Measurements from ENCODE around the gene ANAPC16.
A peak's percentile ranks its signal among the peaks of the same experiment; 100 is the strongest.
"Not testable (repeated sequence)": the region's sequence is repeated elsewhere in the genome, so short reads cannot be mapped to it uniquely, and the experiment has no call there.

The ANAPC16 gene

DNA sequence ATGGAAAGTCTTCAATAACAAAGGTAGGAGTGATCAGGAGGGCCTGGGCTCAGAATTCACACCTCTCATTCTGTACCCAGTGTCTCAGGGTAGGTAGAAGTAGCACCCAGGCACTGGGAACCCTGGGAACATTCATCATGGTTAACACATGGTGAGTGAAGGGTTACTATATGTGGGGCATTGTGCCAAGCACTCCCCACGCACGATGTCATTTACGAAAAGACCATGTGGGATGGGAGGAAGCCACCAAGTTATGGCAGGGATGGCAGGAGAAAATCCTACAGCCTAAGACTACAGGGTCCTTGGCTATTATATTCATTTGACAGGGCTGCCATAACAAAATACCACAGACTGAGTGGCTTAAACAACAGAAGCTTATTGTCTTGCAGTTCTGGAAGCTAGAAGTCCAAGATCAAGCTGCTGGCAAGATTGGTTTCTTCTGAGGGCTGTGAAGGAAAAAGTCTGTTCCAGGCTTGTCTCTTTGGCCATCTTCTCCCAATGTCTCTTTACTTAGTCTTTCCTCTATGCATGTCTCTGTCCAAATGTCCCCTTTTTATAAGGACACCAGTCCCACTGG lies 30.2 kb downstream of the ANAPC16 start:
- DNase-seq = no peak

DNA sequence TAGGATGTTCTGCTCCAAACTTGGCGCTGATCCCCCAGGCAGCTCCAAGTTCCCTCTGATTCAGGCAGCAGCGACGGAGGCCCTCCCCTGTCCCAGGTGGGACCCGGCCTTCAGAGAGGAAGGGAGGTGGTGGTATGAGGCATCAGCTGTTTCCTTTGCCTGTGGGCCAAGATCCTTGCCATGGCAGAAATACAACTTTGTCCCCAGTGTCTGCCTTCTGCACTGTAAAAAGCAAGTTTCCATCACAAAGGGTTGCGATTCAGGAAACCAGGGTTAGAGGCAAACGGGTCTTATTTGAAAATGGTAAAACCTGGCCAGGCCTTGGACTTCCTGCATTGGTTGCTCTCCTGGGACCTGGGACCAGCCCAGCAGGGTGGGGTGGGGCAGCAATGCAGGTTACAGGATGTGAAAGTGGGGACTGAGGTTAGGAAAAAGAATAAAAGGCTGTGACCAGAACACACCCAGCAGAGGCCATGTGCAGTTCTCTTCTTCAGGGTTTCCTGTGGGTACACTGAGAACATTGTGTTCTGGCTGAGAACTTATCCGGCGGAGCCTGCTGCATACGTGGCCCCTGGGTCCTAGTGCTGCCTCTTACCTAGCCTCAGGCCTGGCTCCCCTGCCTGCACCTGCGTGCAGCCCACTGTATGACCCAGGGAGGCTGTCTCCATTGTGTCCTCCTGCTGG lies 32.8 kb downstream of the ANAPC16 start:
- peak; percentile 53 for DNase-seq

DNA sequence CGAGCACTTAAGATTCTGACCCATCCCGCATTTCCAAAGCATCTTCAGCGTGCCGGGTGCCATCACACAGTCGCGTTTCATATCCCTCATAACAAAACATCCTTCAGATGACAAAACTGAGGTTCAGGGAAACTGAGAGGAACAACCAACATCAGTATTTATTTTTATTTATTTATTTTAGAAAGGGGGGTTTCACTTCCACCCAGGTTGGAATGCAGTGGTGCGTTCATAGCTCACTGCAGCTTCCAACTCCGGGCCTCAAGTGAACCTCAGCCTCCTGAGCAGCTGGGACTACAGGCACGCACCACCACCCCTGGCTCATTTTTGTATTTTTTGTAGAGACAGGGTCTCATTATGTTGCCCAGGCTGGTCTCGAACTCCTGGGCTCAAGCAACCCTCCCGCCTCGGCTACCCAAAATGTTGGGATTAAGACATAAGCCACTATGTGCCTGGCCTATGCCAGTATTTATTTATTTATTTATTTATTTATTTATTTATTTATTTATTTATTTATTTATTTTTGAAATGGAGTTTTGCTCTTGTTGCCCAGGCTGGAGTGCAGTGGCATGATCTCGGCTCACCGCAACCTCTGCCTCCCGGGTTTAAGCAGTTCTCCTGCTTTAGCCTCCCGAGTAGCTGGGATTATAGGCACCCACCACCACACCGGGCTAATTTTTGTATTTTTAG lies 33.5 kb downstream of the ANAPC16 start:
- DNase-seq = not testable (repeated sequence)

DNA sequence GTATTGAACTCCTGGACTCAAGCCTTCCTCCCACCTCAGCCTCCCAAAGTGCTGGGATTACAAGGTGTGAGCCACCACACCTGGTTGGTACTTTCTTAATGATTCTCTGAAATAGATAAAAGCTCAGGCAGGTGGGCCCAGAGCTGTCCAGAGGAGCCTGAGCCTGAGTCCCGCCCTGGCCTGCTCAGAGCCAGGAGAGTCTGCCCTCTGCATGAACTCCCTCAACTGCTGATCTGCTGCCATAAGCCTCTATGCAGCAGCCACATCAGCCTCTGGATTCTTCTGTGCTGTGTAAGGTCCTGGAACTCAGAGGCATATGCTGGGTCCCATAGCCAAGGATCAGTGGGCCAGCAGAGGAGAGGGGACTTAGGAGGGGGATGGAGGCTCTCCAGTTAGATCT lies 34.9 kb downstream of the ANAPC16 start:
- no peak for DNase-seq

DNA sequence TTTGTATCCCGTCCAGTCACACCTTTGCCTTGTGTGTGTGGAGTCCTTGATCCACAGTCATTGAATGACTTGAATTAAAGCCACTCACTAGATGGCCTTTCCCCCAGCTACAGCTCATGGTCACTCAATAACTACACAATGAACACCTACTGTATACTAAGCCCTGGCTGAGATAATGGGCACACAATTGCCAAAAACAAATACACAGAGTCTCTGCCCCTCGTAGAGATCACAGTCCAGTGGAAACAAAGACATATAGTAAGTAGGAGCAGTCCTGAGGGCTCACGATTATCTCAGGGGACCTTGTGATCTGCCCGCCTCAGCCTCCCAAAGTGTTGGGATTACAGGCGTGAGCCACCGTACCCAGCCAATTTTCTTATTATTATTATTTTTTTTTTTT lies 35.8 kb downstream of the ANAPC16 start:
- no peak for DNase-seq

DNA sequence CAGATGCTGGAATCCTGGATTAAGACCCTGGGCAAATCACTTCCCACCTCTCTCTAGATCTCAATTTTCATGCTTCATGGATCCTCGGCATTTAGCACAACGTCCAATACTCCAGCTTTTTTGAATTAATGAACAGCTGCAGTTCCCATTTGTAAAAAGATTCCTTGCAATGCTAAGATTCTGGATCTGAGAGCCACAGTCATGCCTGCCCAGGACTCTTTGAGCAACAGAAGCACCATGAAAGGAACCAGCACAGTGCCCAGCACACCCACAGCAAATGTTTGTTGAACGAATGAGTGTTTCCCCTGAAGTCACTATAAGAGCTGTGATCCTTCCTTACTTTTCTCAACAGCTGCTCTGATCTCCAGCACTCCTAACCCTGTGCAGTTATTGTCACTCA lies 37.2 kb downstream of the ANAPC16 start:
- no peak for DNase-seq

DNA sequence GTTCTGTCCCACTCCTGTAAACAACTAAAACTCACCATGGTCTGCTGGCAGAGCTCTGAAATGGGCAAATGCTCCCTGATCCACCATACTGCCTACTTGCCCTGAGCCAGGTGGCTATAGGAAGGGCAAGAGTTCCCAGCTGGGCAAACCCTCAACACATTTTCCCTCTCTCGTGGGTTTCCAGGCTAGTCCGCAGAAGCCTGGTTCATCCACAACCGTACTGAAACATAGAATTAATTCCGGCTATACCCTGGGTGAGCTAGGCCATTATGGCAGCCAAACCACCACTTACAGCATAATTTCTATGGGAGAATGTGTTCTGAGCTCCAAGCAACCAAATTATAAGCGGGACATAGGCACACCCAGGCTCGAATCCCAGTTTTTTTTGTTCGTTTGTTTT lies 37.8 kb downstream of the ANAPC16 start:
- no peak for DNase-seq

DNA sequence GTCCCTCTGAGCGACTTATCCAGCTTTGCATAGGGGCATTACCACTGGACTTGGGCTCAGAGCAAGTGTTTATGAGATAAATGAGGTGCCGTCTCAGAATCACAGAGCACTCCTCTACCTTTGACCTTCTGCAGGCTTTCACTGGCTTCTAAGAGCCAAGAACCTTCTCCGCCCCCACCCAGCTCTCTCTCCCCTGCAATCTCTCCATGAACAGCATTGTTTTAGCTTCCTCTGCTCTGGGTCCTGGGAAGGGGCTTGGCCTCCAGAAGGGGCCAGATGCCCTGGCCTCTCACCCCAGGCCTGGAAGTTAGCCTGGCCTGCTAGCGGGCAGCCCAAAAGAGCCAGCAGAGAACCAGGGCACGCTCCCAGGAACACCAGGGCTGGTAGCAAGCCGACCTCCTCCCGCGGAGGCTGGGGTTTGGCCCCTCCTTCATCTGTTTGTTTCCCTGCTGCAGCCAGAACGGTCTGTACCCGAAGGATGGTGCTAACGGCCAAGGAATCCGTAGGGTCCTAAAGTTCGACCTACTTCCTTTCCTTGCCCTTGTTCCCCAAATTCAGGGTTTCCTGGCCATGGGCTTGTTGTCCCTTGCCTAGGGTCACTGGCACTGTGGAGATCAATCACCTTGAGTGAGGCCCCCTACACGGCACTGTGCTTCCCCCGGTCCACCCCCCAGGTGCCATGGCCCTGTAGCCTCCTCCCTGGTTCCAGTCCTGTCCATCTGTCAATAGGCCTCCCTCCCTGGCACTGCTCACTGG lies 39.2 kb downstream of the ANAPC16 start:
- DNase-seq = no peak

DNA sequence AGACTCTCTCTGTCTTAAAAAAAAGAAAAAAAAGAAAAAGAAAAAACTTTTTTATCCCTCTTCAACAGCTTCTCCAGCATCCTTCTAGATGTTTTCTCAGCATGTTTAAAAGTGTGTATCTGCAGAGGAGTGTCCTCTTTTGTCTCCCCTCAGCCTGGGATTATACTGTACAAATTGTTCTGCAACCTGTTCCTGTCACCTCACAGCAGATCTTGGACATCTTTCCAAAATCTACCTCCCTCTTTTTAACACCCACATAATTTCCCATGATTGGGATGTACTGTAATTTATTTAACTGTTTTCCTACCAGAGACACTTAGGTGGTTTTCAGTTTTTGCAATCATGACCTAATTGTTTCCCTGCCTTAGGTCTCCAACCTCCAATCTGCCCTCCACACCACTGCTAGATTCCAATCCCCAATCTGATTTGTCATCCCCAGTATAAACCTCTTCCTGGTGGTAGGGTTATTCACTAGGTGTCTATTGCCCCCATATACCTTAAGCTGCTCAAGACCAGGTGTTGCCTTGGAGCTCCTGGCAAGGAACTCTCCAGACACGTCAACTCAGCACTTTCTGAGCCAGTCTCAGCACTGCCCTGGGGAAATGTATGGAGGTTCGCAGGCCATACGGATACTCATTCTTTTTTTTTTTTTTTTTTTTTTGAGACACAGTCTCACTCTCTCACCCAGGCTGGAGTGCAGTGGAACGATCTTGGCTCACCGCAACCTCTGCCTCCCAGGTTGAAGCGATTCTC lies 40.3 kb downstream of the ANAPC16 start:
- no peak for DNase-seq

DNA sequence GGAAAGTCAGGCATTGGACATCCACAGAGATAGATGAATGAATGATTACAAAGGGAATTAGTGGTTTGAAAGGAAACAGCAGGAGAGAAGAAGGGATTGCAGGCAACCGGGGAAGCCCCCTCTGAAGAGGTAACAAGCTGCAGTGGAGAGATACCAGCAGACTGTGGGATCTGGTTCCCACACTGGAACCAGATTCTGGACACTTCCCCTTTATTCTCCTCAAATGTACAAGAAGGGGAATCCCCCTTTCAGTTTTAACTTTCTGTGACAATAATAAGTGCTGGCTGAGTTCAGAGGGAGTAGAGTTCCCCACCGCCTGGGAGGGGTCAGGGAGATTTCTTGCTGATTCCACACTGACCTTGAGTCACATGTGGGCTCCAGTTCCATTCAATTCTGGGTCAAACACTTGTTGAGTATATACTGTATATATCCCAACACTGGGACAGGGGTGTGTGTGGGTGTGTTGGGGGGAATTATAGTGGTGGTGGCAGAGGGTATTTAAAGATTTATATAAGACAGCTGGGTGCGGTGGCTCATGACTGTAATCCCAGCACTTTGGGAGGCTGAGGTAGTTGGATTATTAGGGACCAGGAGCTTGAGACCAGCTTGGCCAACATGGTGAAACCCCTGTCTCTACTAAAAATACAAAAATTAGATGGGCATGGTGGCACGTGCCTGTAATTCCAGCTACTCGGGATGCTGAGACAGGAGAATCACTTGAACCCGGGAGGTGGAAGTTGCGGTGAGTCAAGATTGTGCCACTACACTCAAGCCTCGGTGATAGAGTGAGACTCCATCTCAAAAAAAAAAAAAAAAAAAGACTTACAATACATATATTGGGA lies 41.5 kb downstream of the ANAPC16 start:
- no peak for DNase-seq

DNA sequence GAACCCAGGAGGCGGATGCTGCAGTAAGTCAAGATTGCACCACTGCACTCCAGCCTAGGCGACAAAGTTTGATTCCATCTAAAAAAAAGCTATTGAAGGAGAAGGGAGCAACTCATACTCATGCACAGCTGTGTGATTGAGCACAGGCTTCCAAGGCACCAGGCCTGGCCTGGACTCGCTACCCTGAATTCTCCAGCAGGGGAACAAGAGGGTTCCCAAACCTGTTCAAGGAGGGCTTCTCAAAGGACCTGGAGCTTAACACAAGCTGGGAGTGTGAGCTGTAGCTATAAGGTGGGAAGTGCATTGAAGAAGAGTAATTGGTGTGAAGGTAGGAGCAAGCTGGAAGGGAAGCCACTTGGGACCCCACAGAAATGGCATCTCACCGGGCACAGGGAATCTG lies 42.8 kb downstream of the ANAPC16 start:
- DNase-seq = no peak

DNA sequence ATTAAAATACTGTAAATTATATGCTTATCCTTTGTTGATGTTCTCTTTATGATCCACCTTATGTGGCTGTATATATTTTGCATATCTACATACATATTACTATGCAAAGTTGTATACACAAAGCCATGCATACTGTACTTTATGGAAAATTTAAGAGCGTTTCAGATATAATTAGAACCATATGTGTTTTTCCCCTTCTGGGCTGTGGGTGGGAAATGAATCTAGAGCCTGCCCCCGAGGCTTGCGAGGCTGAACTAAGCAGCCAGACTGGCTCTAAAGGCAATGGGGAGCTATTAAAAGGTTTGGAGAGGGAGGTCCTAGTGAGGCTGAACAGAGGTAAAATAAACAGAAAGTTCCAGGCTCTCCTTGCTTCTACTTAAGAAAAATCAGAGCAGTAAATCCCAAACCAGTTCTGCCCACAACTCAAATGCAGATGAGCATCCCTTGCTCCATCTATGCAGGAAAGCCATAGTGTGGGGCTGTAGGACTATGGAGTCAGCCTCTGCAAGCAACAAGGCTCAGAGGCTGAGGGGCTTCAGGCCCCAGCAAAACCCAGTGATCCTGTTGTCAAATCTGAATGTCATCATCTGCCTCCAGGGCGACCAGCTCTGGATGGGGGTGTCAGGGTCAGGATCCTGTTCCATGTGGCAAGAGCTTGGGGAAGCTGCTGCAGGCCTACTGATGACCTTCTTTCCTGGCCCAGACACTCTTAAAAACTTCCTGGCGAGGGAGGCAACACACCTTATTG lies 43.9 kb downstream of the ANAPC16 start:
- DNase-seq = no peak

DNA sequence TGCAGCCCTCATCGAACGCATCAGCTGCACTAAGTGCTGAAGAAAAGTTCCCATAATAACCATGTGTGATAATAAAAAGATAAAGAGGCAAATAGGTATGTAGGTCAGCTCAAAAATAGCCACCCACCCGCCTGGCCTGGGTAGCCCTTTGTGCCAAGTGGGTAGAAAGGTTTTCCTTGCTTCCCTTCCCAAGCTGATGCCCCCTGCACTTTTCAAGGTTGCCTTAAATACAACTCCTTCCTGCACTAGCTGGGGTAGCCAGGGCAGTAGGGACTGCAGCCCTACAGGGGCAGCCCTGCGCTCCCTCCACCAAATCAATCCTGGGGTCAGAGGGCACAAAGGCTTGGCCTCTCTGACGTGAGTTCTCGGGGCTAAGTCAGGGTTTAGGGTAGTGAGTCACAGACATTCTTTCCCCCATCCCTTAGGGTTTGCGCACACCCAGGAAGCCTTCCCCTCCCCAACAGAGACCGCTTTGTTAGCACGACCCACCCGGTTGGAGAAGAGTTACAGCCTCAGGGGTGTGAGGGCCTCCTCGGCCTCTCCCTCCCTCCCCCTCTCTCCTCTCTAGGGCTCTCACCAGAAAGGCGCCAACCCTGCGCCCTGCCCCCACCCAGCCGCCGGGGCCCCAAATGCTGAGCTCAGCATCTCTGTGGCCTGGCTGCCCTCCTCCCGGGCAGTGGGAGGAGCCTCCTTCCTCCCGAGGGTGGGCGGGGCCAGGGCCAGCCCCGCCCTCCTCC lies 44.6 kb downstream of the ANAPC16 start:
- peak; percentile 68 for DNase-seq

DNA sequence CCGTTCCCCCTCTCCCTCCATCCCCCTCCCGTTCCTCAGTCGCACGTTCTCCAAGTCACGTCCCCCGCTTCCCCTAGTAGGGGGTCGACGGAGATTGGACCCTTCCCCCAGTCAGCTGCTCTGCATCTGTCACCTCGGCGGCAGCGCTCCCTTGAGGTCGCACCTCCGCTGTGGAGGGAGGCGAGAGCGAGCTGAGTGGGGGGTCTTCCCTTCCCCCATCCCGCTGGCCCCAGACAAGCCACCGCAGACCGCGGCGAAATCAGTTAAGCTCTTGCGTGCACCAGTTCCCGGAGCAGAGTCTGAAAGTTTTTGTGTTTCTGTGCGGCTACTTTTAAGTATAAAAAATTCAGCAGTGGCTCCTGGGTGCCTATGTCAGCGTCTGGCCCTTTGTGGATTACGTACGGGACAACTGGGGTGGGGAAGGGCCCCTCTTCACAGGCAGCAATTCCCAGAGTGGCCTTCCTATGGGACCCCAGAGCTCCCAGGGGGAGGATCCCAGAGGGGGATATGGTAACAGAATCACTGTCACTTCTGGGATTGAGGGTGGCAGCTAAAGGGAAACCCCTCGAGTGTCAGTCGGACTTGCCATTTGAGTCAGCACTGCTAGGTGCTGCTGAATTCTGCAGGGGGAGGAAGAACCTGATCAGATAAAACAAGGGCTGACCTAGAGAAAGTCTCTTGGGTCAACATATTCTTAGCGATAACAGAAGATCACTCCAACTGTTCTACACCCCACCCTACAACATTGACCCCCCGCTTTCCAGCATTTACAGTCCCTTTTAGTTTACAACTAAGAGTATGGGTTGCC lies 45.4 kb downstream of the ANAPC16 start:
- DNase-seq = peak; percentile 47

DNA sequence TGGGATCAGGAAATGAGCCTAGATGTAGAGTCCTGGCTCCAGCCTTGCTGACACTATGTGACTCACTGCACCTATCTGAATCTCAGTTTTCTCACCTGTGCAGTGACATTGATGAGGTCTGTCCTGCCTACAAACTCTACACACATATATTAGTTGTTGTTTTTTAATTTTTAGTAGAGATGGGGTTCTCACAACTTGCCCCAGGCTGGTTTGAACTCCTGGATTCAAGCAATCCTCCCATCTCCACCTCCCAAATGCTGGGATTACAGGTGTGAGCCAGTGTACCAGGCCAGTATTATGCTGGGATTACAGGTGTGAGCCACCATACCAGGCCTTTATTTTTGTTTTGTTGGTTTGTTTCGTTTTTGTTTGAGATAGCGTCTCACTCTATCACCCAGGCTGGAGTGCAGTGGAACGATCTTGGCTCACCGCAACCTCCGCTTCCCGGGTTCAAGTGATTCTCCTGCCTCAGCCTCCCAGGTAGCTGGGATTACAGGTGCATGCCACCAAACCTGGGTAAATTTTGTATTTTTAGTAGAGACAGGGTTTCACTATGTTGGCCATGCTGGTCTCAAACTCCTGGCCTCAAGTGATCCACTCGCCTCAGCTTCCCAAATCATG lies 46.1 kb downstream of the ANAPC16 start:
- no peak for DNase-seq

DNA sequence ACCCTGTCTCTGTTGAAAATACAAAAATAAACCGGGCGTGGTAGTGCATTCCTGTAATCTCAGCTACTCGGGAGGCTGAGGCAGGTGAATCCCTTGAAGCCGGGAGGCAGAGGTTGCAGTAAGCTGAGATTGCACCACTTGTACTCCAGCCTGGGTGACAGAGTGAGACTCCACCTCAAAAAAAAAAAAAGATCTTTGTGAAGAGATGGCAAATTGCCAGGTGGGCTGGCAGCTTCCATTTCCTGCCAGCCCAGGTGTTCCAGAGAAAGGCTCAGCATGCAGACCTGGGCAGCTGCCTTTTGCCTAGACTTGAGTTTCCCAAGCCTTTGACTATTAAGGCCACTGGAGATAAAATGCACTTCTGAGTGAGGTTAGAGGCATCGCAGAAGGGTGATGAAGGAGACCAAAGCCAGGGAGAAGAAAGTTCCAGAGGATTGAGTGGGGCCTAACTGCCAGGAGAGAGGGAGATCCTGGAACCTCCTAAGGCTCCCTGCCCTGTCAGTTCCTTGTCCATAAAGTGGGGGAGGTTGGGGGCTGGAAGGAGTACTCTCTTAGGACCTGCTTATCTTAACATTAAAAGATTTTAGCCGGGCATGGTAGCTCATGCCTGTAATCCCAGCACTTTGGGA lies 47.9 kb downstream of the ANAPC16 start:
- DNase-seq = peak; percentile 28

DNA sequence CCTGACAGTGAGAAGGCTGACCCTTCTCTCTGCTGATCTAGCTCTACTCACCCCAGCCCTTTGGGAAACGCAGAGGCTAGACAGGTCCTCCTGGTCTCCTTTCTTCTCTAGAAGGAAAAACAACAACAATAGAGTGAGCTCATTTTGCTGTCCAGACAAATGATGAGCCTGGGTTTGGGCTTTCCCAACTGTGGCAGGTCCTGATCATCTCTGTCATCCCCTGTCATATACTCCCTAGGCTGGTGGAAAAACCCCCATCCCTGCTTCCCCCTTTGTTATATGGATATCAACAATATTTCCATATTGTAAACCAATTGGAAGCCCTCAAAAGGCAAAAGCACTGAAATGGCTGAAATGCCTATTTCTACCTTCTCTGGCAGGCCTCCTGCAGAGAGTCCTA lies 48.7 kb downstream of the ANAPC16 start:
- DNase-seq = no peak

DNA sequence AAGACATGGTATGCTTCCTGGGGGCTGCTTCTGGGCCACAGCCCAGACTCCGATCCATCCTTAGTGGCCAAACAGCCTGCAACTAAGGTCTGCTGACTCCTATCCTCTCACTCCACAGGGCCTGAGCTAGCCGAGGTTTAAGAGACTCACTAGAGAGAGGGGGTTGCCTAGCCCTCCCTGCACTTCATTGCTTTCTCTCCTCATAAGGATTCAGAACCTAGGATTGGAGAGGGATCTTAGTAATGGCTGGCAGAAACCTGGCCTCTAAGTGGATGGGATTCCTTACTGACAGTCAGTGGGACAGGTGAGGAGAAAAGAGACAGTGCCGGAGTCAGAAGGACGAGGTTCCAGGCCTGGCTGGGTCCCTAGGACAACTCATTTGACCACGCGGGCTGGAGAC lies 49.7 kb downstream of the ANAPC16 start:
- DNase-seq = no peak

Measured in effector CD4-positive, alpha-beta T cell (primary cell).